ENCODE results near the gene FAM135A. TPM values are rescaled to one million over a fixed set of nuclear protein-coding genes. Genes with fewer than 3 reads are reported as not detected.

The FAM135A gene
- total and polyA plus RNA-seq, 2 of the 8 experiments (the other 6 are each of a cell fraction or from before 2014, with no cell fraction given): 17.4 to 35.7 TPM

- DNase-seq (ENCODE audit: low read depth in 1 of 2, low spot score in 2 of 2) (no peak), FAIRE-seq (no peak)
- Histone ChIP-seq H3K9ac (replicated peaks in 1 of 4; ENCODE audit: extremely low read depth in 1 of 4, low read depth in 3 of 4, low read length in 3 of 4) (no peak overlapping the region), H3K4ac (replicated peaks; ENCODE audit: insufficient read length, low read depth, low read length) (no peak overlapping the region), H3K23me2 (ENCODE audit: low read depth, low read length) (no peaks in the 10 kb centered on the region), H2BK15ac (ENCODE audit: low read length) (no peak overlapping the region), H2BK5ac (ENCODE audit: low read depth, low read length) (no peak overlapping the region), H4K8ac (ENCODE audit: extremely low read depth, insufficient read depth, low read length) (no peak overlapping the region), H2BK12ac (ENCODE audit: low read depth, low read length) (no peak overlapping the region), H3K4me3 (ENCODE audit: extremely low read depth in 1 of 4, insufficient read depth in 2 of 4, low read depth in 3 of 4, low read length in 4 of 4) (no peak overlapping the region), H4K20me1 (replicated peaks in 1 of 2; ENCODE audit: control insufficient read depth in 1 of 2, insufficient read depth in 2 of 2, low read length in 2 of 2) (no peaks in the 10 kb centered on the region), H2BK120ac (replicated peaks; ENCODE audit: low read depth, low read length) (no peak overlapping the region), H3K18ac (ENCODE audit: extremely low read depth, low read length) (no peak overlapping the region), H3K4me1 (replicated peaks in 1 of 4; ENCODE audit: control insufficient read depth in 3 of 4, insufficient read depth in 4 of 4, low read length in 3 of 4) (no peaks in the 10 kb centered on the region), H2BK20ac (ENCODE audit: low read length) (no peak overlapping the region), H3K36me3 (ENCODE audit: control insufficient read depth in 2 of 4, insufficient read depth in 4 of 4, low read length in 3 of 4) (peaks cover 0 to 22% (median 0%) of the 10 kb centered on the region in 4 experiments; a peak in 2 of 8 replicates), H3K79me2 (ENCODE audit: control insufficient read depth in 1 of 2, insufficient read depth in 2 of 2, low read length in 2 of 2) (no peaks in the 10 kb centered on the region), H3K56ac (replicated peaks; ENCODE audit: insufficient read length, low read depth, low read length) (no peak overlapping the region), H3K27me3 (replicated peaks in 1 of 4; ENCODE audit: control insufficient read depth in 3 of 4, extremely low read depth in 1 of 4, insufficient read depth in 3 of 4, low read length in 3 of 4) (no peaks in the 10 kb centered on the region), H3K79me1 (ENCODE audit: low read depth, low read length) (no peaks in the 10 kb centered on the region), H3K27ac (ENCODE audit: low read depth, low read length) (no peak overlapping the region), H4K5ac (ENCODE audit: insufficient read length, low read depth, low read length) (no peak overlapping the region), H3K23ac (ENCODE audit: insufficient read length) (no peak overlapping the region), H3K14ac (ENCODE audit: insufficient read length) (no peak overlapping the region), H4K91ac (replicated peaks; ENCODE audit: insufficient read length, low read length) (no peak overlapping the region), H3K9me3 (ENCODE audit: insufficient read depth in 2 of 2, low read depth in 1 of 2, low read length in 1 of 2) (0 out of 4 replicates have a peak, but pooled peaks cover 0 to 3% of the 10 kb centered on the region in 2 experiments), H3K4me2 (ENCODE audit: insufficient read depth in 1 of 2, low read depth in 2 of 2, low read length in 2 of 2) (no peak overlapping the region), H2AK5ac (ENCODE audit: low read depth, low read length) (no peak overlapping the region), H2AFZ (ENCODE audit: low read length) (no peak overlapping the region)
- ChIA-PET CTCF (ENCODE audit: partially characterized antibody) (no interaction called here), POLR2A (ENCODE audit: partially characterized antibody) (no interaction called here)
- 84% methylated on average over 3 of the region's 3 CpGs; no CpG with 5 or more reads in 1 of the 2 experiments for WGBS, 2 experiments (ENCODE audit: extremely low coverage in 1 of 2, insufficient coverage in 1 of 2, insufficient read length in 1 of 2, insufficient replicate concordance in 2 of 2, low coverage in 1 of 2, low lambda C conversion rate in 2 of 2, missing lambda C conversion rate in 1 of 2)
- TF ChIP-seq, protein P1, sequence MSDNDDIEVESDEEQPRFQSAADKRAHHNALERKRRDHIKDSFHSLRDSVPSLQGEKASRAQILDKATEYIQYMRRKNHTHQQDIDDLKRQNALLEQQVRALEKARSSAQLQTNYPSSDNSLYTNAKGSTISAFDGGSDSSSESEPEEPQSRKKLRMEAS (IDR thresholded peaks at IDR 0.05): no peak
- TF ChIP-seq BRCA1 (IDR thresholded peaks at IDR 0.05; ENCODE audit: low read depth, low read length) (no peak), RBBP5 (IDR thresholded peaks at IDR 0.05; ENCODE audit: borderline replicate concordance, low read depth, low read length) (no peak), NANOG (IDR thresholded peaks at IDR 0.05; ENCODE audit: insufficient read depth, low read depth, low read length, poor library complexity, severe bottlenecking) (no peak), TCF12 (IDR thresholded peaks at IDR 0.05; ENCODE audit: low read depth, low read length) (no peak), TEAD4 (IDR thresholded peaks at IDR 0.05; ENCODE audit: low read depth, low read length) (no peak)
Measured at GRCh38 chr6:70489364-70489763, 76.1 kb downstream of the FAM135A start.

Measured in H1 (cell line).